K562 (cell line): ENCODE data around the gene RFX3. TPM values are rescaled to one million over a fixed set of nuclear protein-coding genes. Genes with fewer than 3 reads are reported as not detected.

Experiments
- ATAC-seq: fragments of 200-7000 bp; cut with Tn5 transposase; 3 replicates; pipeline ENCODE4 v1.9.1; 2020; ENCODE audit warnings: moderate library complexity
- BruUV-seq: library from RNA; stranded (reverse); fragments of 400-500 nt; replicated peaks from 2 replicates; lab custom pipeline; 2021; lab: Mats Ljungman, UMichigan
- CTCF ChIA-PET: fragments of 300-600 bp; formaldehyde crosslinking; extraction: SDS; loops from one replicate; lab custom pipeline; 2021; ENCODE audit warnings: low intra/inter-chr PET ratio; lab: Yijun Ruan, JAX
- POLR2A ChIA-PET: fragments of 300-600, 350-650 bp; sonication (Branson Sonifier 250); formaldehyde crosslinking; extraction: SDS; loops from one replicate; lab custom pipeline; 2021; ENCODE audit warnings: antibody characterized with exemption, inconsistent platforms; lab: Yijun Ruan, JAX
- DNase-seq, 4 experiments: peaks; one replicate each; pipeline versions ENCODE4 v3.0.0 to v3.0.0-alpha.2; 2011 to 2018; ENCODE audit warnings: low spot score in 3 of 4, mixed read lengths in 3 of 4; ENCODE audit errors: extremely low read depth in 1 of 4
- FAIRE-seq: peaks from 2 replicates; lab custom pipeline; 2011; peaks lifted over from hg19 to GRCh38; lab: Jason Lieb, UNC
- H2AFZ ChIP-seq: 2 replicates; pipeline ENCODE4 v1.6.0; 2011; ENCODE audit warnings: low read depth, low read length, control low read depth, inconsistent platforms
- H3K27ac ChIP-seq: fragments of 200-600 bp; 3 replicates; pipeline ENCODE4 v1.8.0; 2011; ENCODE audit warnings: low read depth, mild to moderate bottlenecking, control low read depth, inconsistent platforms, low read length, moderate library complexity, mixed read lengths; ENCODE audit errors: extremely low read depth
- H3K27me3 ChIP-seq, 2 experiments: fragments of 300-600 bp in 1 of 2; 2 replicates in 1 of 2; 3 replicates in 1 of 2; pipeline versions ENCODE4 v1.6.0 to v1.8.0; 2011; ENCODE audit warnings: inconsistent platforms in 2 of 2, low read length in 2 of 2, mild to moderate bottlenecking in 1 of 2, mixed read lengths in 1 of 2, moderate library complexity in 1 of 2; ENCODE audit not compliant: control insufficient read depth in 2 of 2, insufficient read depth in 2 of 2
- H3K36me3 ChIP-seq: fragments of 300-600 bp; 3 replicates; pipeline ENCODE4 v1.8.0; 2011; ENCODE audit warnings: mild to moderate bottlenecking, low read length, inconsistent platforms; ENCODE audit not compliant: control insufficient read depth, insufficient read depth
- H3K4me1 ChIP-seq, 2 experiments: fragments of 200-600 bp in 1 of 2; replicated peaks in 1 of 2; 2 replicates in 1 of 2; 3 replicates in 1 of 2; pipeline versions ENCODE4 v1.5.1 to v1.8.0; 2011; ENCODE audit warnings: inconsistent platforms in 2 of 2, low read length in 2 of 2, mild to moderate bottlenecking in 1 of 2, mixed read lengths in 1 of 2, moderate library complexity in 1 of 2; ENCODE audit not compliant: control insufficient read depth in 2 of 2, insufficient read depth in 2 of 2
- H3K4me2 ChIP-seq: 2 replicates; pipeline ENCODE4 v1.6.1; 2011; ENCODE audit warnings: low read length, control low read depth, inconsistent platforms, mixed read lengths; ENCODE audit not compliant: insufficient read depth
- H3K4me3 ChIP-seq: fragments of 200-600 bp; sonication (generic), shearing (Covaris generic); 2 replicates; pipeline ENCODE4 v1.5.1; 2016; ENCODE audit warnings: control low read depth, inconsistent platforms
- H3K79me2 ChIP-seq: fragments of 200-600 bp; 3 replicates; pipeline ENCODE4 v1.8.0; 2011; ENCODE audit warnings: low read length, inconsistent platforms; ENCODE audit not compliant: control insufficient read depth, insufficient read depth
- H3K9ac ChIP-seq, 2 experiments: 2 replicates each; pipeline versions ENCODE4 v1.6.0 to v1.6.1; 2011; ENCODE audit warnings: low read depth in 2 of 2, low read length in 2 of 2, control low read depth in 1 of 2, inconsistent platforms in 1 of 2, mild to moderate bottlenecking in 1 of 2, mixed read lengths in 1 of 2; ENCODE audit not compliant: insufficient read depth in 1 of 2
- H3K9me1 ChIP-seq: one replicate; pipeline ENCODE4 v1.6.0; 2011; ENCODE audit warnings: inconsistent platforms, mild to moderate bottlenecking, low read length, moderate library complexity; ENCODE audit not compliant: control insufficient read depth, insufficient read depth
- H3K9me3 ChIP-seq: replicated peaks from 2 replicates; pipeline ENCODE4 v1.5.1; 2011; ENCODE audit warnings: low read depth, low read length, inconsistent platforms; ENCODE audit not compliant: control insufficient read depth, insufficient read depth
- H4K20me1 ChIP-seq: replicated peaks from 2 replicates; pipeline ENCODE4 v1.6.1; 2011; ENCODE audit warnings: low read length, inconsistent platforms, mixed read lengths; ENCODE audit not compliant: control insufficient read depth, insufficient read depth
- ELF1 ChIP-seq: fragments of 200-800 bp; sonication (Bioruptor generic); IDR thresholded peaks from 2 replicates; pipeline ENCODE4 v1.6.1; 2016; ENCODE audit warnings: missing genetic modification characterization, missing compliant biosample characterization
- ETV1 ChIP-seq: fragments of 450-650 bp; conservative IDR thresholded peaks from 2 replicates; pipeline ENCODE4 v1.6.1; 2016; ENCODE audit warnings: missing genetic modification characterization, control low read depth, low read depth, missing compliant biosample characterization
- GABPB1 ChIP-seq: sonication (generic); formaldehyde crosslinking; IDR thresholded peaks from 2 replicates; pipeline ENCODE4 v1.8.0; 2022; ENCODE audit warnings: mild to moderate bottlenecking, missing genetic modification reagents
- HDAC3 ChIP-seq: fragments of 450-650 bp; IDR thresholded peaks from 2 replicates; pipeline ENCODE4 v1.6.1; 2018; ENCODE audit warnings: borderline replicate concordance, mild to moderate bottlenecking, moderate library complexity; ENCODE audit not compliant: partially characterized antibody
- NFRKB ChIP-seq: fragments of 450-650 bp; IDR thresholded peaks from 2 replicates; pipeline ENCODE4 v1.6.1; 2016; ENCODE audit warnings: low read depth
- RCOR1 ChIP-seq, 2 experiments: IDR thresholded peaks; 2 replicates each; pipeline ENCODE4 v1.6.1; 2012; ENCODE audit warnings: low read depth in 2 of 2, low read length in 2 of 2, borderline replicate concordance in 1 of 2, improper control_type of control experiment in 1 of 2
- RUNX1 ChIP-seq: sonication (generic); IDR thresholded peaks from 2 replicates; pipeline ENCODE4 v1.6.1; 2016; ENCODE audit warnings: antibody characterized with exemption, low read depth
- ZNF3 ChIP-seq: fragments of 250-450 bp; sonication (Bioruptor Pico); IDR thresholded peaks from 2 replicates; pipeline ENCODE4 v1.5.0; 2021; ENCODE audit warnings: mild to moderate bottlenecking, moderate library complexity
- ZNF717 ChIP-seq: fragments of 250-450 bp; sonication (Bioruptor Pico); IDR thresholded peaks from 2 replicates; pipeline ENCODE4 v1.5.0; 2021
- ZNF75A ChIP-seq: fragments of 450-650 bp; formaldehyde crosslinking; IDR thresholded peaks from 2 replicates; pipeline ENCODE4 v1.4.0; 2020; ENCODE audit warnings: mild to moderate bottlenecking
- WGBS: fragments of 100-300 bp; shearing (Covaris generic); methylation state at CpG from one replicate; pipeline ENCODE4 v1.1.6; 2016; ENCODE audit warnings: low coverage, mixed read lengths; ENCODE audit not compliant: insufficient coverage; ENCODE audit errors: missing lambda C conversion rate; 5-methylcytosine and 5-hydroxymethylcytosine counted together
- in situ Hi-C: fragments of 300-500 bp; cut with MboI; formaldehyde crosslinking; loops from 4 replicates; pipeline ENCODE4 v1.15.0; 2018; ENCODE audit warnings: inconsistent platforms, mixed read lengths
- intact Hi-C: fragments of 100-400 bp; cut with micrococcal nuclease; formaldehyde crosslinking; loops from 2 replicates; pipeline ENCODE4 v1.14.2; 2022
- polyA plus RNA-seq, 8 experiments: library from polyadenylated mRNA; depleted of rRNA in 4 of 8; stranded (reverse) in 5 of 8; unstranded in 3 of 8; fragments of >200 nt; fragmentation: Nextera tagmentation in 2 of 8; fragmentation: Illumina TruSeq in 1 of 8; extraction: Ambion mirVana in 2 of 8; extraction: Trizol in 1 of 8; gene quantifications; 2 replicates each; pipeline versions ENCODE4 v1.2.1 to v1.2.3, GENCODE V29; 2011 to 2014; ENCODE audit warnings: inconsistent platforms in 1 of 8, missing spikeins in 1 of 8
- total RNA-seq, 7 experiments: library from RNA; depleted of rRNA in 6 of 7; stranded (reverse); fragments of >200 nt in 6 of 7; fragmentation: Illumina TruSeq in 2 of 7; extraction: Trizol in 2 of 7; gene quantifications; 2 replicates each; pipeline versions ENCODE4 v1.2.1 to v1.2.3, GENCODE V29; 2011 to 2021; ENCODE audit warnings: low replicate concordance in 1 of 7
- TF ChIP-seq, protein P1 (sequence below): IDR thresholded peaks from 2 replicates; pipeline ENCODE4 v1.6.1; 2011; ENCODE audit warnings: borderline replicate concordance, low read depth, mild to moderate bottlenecking, moderate library complexity, low read length; ENCODE audit not compliant: insufficient read depth, poor library complexity, severe bottlenecking
- TF ChIP-seq, protein P2 (sequence below), 2 experiments: IDR thresholded peaks; 2 replicates each; pipeline ENCODE4 v1.6.1; 2011; ENCODE audit warnings: borderline replicate concordance in 1 of 2, control low read depth in 1 of 2, low read depth in 1 of 2, low read length in 1 of 2, mild to moderate bottlenecking in 1 of 2, mixed read lengths in 1 of 2, moderate library complexity in 1 of 2; ENCODE audit not compliant: insufficient read depth in 1 of 2, insufficient read length in 1 of 2, poor library complexity in 1 of 2, severe bottlenecking in 1 of 2; ENCODE audit errors: extremely low read depth in 1 of 2

The RFX3 gene
- total and polyA plus RNA-seq, 9 of the 15 experiments (the other 6 are each of a cell fraction or from before 2014, with no cell fraction given): 0.86 to 4.9 (median 2.0) TPM

DNA sequence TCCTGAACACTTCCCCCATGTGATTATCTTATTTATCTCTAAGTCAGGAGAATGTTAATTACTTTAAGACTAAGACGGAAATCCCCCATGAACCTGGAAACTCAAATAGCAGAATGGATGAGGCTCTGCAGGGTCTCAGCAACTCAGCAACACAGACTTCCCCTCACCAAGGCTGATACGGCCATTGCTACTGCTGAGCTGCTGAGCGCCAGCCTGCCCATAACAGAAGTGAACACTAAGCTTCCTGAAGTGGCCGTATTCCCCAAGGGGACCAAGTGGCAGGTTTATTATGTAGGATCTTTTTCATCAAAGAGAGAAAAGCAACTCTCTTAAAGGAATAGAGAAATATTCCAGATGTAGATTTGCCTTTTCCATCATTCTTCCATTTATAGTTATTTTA lies 311.1 kb downstream of the RFX3 start:
- in situ Hi-C loops: no loop called here
- H2AFZ ChIP-seq: no peak overlapping the region
- H3K4me1 ChIP-seq: no peaks in the 10 kb centered on the region
- H3K9ac ChIP-seq: no peak overlapping the region
- H3K4me2 ChIP-seq: no peak overlapping the region
- no peaks in the 10 kb centered on the region for H3K27me3 ChIP-seq
- CTCF ChIA-PET: no interaction called here
- no TSS peak for BruUV-seq
- no peak for FAIRE-seq
- H3K9me3 ChIP-seq: no peaks in the 10 kb centered on the region
- H4K20me1 ChIP-seq: no peaks in the 10 kb centered on the region
- no peaks in the 10 kb centered on the region for H3K36me3 ChIP-seq
- H3K4me3 ChIP-seq: no peak overlapping the region
- TF ChIP-seq, protein P1, sequence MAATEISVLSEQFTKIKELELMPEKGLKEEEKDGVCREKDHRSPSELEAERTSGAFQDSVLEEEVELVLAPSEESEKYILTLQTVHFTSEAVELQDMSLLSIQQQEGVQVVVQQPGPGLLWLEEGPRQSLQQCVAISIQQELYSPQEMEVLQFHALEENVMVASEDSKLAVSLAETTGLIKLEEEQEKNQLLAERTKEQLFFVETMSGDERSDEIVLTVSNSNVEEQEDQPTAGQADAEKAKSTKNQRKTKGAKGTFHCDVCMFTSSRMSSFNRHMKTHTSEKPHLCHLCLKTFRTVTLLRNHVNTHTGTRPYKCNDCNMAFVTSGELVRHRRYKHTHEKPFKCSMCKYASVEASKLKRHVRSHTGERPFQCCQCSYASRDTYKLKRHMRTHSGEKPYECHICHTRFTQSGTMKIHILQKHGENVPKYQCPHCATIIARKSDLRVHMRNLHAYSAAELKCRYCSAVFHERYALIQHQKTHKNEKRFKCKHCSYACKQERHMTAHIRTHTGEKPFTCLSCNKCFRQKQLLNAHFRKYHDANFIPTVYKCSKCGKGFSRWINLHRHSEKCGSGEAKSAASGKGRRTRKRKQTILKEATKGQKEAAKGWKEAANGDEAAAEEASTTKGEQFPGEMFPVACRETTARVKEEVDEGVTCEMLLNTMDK: no peak
- TF ChIP-seq, all 486 proteins: peak for 0
- no peak for DNase-seq
- Histone ChIP-seq H3K9me1 (no peaks in the 10 kb centered on the region), H3K27ac (no peak overlapping the region), H3K79me2 (no peaks in the 10 kb centered on the region)
- WGBS: 3% methylated on average over 4 of the region's 4 CpGs
- ATAC-seq: no peak
- intact Hi-C loops: no loop called here
- POLR2A ChIA-PET: interaction anchor here (0.7 kb wide), 1 partner anchor 459 kb away, joined by 3 read pairs; no protein-coding TSS in a partner anchor

DNA sequence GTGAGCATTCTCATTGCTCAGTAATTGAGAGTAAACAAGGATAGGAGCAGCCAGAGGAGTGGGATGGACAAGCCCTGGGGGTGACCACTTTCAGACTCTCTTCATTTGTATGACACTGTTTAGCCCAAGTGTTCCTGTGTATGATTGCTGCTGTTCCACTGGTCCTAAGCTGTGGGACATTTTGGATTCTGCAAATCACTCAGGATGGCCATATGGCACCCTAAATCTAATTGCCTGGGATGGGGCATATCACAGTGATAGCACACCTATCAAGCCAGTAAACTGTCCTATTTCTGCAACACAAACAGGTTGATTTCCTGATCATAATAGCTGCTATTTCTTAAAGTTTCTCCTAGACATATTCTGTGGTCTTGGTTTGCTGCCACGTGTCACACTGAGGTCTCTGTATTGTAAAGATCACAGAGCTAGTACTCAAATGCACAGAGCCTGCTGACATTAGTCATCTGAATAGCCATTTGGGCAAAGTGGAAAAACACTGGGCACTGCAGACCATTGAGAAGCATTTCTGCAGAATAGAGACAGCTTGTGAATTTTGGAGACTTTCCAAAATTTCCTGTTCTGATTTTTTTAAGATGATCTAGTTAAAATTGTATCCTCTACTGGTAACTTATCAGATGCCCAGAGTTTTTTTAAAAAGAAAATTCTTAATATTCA lies 320.2 kb downstream of the RFX3 start:
- no peaks in the 10 kb centered on the region for H3K79me2 ChIP-seq
- no peak for ATAC-seq
- BruUV-seq: no TSS peak

More for the DNA sequence above, 320.2 kb downstream of the RFX3 start:
- H3K9me3 ChIP-seq: no peaks in the 10 kb centered on the region
- POLR2A ChIA-PET: no interaction called here
- no peak overlapping the region for H3K4me3 ChIP-seq
- H4K20me1 ChIP-seq: no peaks in the 10 kb centered on the region
- CTCF ChIA-PET: no interaction called here
- intact Hi-C loops: no loop called here
- H3K36me3 ChIP-seq: no peaks in the 10 kb centered on the region
- FAIRE-seq: no peak
- H3K4me2 ChIP-seq: no peak overlapping the region
- no peak overlapping the region for H3K27ac ChIP-seq
- H3K4me1 ChIP-seq: no peaks in the 10 kb centered on the region
- DNase-seq: no peak
- in situ Hi-C loops: no loop called here
- H2AFZ ChIP-seq: no peak overlapping the region
- TF ChIP-seq GABPB1 (CRISPR knock-in tag) (no peak), ZNF3 (CRISPR knock-in tag) (no peak), ETV1 (no peak), RUNX1 (no peak), NFRKB (no peak), ZNF717 (no peak), ZNF75A (no peak), ELF1 (no peak), HDAC3 (no peak), RCOR1 (IDR thresholded peaks at IDR 0.05; ENCODE audit: borderline replicate concordance in 1 of 2, low read depth in 2 of 2, low read length in 2 of 2) (no peak)
- TF ChIP-seq, protein P2, sequence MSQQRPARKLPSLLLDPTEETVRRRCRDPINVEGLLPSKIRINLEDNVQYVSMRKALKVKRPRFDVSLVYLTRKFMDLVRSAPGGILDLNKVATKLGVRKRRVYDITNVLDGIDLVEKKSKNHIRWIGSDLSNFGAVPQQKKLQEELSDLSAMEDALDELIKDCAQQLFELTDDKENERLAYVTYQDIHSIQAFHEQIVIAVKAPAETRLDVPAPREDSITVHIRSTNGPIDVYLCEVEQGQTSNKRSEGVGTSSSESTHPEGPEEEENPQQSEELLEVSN (IDR thresholded peaks at IDR 0.05; ENCODE audit: borderline replicate concordance in 1 of 2, extremely low read depth in 1 of 2, insufficient read depth in 1 of 2, insufficient read length in 1 of 2, low read depth in 1 of 2, low read length in 1 of 2, poor library complexity in 1 of 2, severe bottlenecking in 1 of 2): no peak
- WGBS: 9% methylated on average over 1 of the region's 1 CpG
- no peaks in the 10 kb centered on the region for H3K9me1 ChIP-seq
- H3K9ac ChIP-seq: no peak overlapping the region
- no peaks in the 10 kb centered on the region for H3K27me3 ChIP-seq
